CD4-positive, alpha-beta T cell treated with Interleukin-12 subunit alpha and Interleukin-12 subunit beta, for 1 hour (primary cell): ENCODE data around the gene CBY1.
"Not testable (repeated sequence)": the region's sequence is repeated elsewhere in the genome, so short reads cannot be mapped to it uniquely, and the experiment has no call there.

Source experiments
- DNase-seq: peaks from one replicate; pipeline ENCODE4 v3.0.0-alpha.2; 2020

The CBY1 gene

GRCh38 chr22:38656256-38657044 lies at the start of gene CBY1, which contains the start of gene FAM227A:
Gene CBY1 (plus strand): TSS chr22:38656638. CDS start chr22:38668055, 11,417 bp downstream.
Gene FAM227A (minus strand): TSS chr22:38656392. CDS start chr22:38650168, 6,224 bp downstream.
- DNase-seq: peak; percentile 87

DNA sequence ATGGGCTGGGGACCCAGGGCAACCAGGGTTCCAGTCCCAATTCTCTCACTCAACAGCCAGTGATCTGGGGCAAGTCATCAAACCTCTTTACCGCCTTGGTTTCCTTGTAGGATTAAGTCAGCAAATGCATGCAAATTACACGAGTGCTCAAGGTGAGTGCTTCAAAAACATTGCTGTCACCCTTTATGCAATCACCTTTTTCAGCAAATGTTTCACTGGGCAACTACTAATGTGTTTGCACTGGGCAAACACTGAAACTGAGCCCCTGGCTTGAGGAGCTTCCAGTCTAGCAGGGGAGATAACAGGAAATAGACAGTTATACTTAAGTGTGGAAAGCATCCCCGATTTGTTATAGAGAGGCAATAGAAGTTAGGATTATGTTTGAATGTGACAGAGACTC lies 48.8 kb upstream of the CBY1 start:
- DNase-seq: no peak

GRCh38 chr22:38608992-38609750 lies 47.3 kb upstream of the CBY1 start:
- no peak for DNase-seq

DNA sequence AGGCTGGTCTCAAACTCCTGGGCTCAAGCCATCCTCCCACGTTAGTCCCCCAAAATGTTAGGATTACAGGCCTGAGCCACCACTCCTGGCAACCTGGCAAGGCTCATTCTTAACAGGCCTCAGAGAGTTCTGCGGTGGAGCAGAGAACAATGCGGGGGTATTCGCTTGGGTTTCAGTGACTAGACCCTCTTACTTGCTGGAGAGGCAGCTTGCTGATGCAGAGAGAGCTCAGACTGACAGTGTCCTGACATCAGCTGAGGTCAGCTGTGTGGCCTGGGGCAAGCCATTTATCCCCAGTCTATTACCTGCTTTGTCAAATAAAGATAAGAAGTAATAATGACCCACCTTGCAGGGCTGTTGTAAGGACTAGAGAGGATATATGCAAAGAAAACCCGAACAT lies 46.2 kb upstream of the CBY1 start:
- DNase-seq: no peak

GRCh38 chr22:38611559-38611958 lies 44.9 kb upstream of the CBY1 start:
- DNase-seq: no peak

- DNase-seq: no peak
Observed at GRCh38 chr22:38612217-38613006, 44.0 kb upstream of the CBY1 start.

DNA sequence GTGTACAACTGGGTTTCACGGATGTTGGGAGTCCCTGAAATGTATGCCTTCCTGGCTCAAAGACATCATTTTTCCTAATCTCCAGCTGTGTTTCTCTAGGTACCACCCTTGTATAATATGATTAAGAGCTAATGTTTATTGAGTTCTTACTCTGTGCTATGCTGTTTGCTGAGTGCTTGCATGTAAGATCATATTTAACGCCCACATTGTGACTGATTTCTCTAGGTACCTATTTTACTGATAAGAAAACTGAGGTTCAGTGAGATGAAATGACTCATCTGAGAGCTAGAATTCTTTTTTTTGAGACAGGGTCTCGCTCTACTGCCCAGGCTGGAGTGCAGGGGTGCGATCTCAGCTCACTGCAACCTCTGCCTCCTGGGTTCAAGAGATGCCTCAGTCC lies 42.9 kb upstream of the CBY1 start:
- no peak for DNase-seq

DNA sequence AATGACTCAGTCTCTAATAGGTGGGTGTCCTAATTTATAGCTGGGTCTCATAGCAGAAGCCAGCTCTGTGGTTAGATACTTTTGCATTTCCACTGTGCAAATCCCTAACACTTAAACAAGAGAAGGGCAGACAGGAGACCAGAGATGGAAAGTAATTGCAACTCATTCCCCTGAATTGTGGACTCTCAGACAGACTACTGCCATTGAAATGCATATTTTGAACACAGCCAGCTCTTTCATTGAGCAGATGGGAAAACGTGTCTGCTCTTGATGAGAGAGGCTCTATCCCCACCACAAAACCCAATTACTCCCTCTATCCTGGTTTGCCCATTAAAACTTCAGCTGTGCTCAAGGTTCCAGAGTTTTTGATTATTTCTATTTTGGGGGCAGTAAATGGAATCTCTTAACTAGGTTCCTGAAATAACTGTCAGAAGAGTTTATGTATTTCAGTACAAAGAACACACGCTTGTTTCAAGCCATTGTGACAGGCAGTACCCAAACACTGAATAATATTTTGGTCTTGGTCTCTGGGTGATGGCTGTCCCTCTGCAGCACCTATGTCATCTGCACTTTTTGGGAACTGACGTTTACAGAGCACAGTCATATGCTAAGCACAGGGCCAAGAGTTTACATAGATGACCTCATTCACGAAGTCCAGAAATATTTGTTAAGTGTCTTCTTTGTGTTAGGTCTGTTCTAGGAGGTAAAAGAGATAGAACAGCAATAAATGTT lies 41.9 kb upstream of the CBY1 start:
- DNase-seq: no peak

DNA sequence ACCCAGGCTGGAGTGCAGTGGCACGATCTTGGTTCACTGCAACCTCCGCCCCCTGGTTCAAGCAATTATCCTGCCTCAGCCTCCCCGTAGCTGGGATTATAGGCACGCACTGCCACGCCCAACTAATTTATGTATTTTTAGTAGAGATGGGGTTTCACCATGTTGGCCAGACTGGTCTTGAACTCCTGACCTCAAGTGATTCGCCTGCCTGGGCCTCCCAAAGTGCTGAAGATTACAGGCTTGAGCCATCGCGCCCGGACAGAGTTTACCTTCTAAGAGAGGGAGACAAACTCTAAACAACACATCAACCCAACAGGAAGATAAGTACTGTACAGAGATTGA lies 41.4 kb upstream of the CBY1 start:
- DNase-seq: not testable (repeated sequence)

DNA sequence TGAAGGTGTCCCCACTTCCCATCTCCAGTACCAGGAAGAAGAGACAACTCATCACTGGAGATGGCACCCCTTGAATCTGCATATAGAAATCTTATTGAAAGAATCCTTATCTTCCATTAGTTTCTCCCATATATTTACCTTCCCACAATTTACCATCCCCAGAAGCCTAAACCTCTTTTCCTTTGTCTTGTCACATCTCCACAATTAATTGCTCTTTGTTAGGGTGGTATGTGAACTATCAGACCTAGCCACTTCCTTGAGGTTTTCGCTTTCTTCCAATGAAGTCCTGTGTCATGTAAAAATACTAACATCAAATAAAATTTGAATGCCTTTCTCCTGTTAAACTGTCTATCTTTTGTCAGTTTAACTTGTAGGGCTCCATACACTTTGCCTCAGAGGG lies 38.2 kb upstream of the CBY1 start:
- no peak for DNase-seq

DNA sequence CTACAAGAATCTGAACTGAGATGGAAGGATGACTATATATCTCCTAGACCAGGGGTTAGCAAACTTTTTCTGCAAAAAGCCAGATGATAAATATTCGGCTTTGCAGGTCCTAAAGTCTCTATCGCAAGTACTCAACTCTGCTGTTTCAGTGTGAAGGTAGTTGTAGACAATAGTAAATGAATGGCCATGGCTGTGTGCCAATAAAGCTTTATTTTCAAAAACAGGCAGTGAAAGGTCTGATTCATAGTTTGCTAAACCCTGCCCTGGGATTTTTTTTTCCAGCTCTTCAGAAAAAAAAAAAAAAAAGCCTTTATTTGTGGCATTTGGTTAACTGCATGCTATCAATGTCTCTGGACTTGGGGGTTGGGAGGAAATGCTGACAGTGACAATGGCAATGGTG lies 37.8 kb upstream of the CBY1 start:
- no peak for DNase-seq

DNA sequence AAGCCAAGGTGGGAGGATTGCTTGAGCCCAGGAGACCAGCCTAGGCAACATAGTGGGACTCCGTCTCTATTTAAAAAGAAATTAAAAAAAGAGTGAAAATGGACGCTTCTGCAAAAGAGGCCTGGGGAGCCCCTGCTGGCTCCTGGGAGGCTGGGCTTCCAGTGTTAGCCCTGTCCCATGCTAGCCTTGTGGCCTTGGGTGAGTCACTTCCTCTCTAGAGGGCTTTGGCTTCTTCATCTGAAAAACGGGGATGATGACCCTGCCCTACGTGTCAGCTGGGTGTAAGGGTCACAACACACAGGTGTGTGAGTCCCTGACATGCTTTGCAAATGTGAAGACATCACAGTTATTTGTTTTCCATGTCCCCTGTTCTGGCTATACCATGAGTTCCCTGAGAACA lies 33.1 kb upstream of the CBY1 start:
- no peak for DNase-seq

- DNase-seq: no peak
Observed at GRCh38 chr22:38628444-38628843, 28.0 kb upstream of the CBY1 start.

GRCh38 chr22:38629108-38629507 lies 27.3 kb upstream of the CBY1 start:
- DNase-seq: no peak

- peak; percentile 3 for DNase-seq
Observed at GRCh38 chr22:38631724-38632123, 24.7 kb upstream of the CBY1 start.

DNA sequence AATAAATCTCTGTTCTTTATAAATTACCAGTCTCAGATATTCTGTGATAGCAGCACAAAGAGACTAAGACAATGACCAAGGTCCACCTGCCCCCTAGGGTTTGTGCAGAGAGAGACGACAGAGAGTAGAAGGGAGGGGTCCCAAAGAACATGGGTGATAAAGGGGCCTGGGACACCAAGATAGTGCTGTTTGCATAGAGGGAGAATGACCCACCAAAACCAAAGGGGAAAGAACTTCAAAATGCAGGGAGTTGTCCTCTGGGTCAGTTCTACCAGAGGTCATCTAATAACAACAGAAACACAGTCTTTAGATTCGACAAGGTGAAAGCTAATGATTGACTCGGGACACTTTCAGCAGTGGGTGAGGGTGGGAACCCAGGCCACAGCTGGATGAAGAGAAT lies 23.9 kb upstream of the CBY1 start:
- no peak for DNase-seq

- no peak for DNase-seq
Observed at GRCh38 chr22:38638216-38638615, 18.2 kb upstream of the CBY1 start.

DNA sequence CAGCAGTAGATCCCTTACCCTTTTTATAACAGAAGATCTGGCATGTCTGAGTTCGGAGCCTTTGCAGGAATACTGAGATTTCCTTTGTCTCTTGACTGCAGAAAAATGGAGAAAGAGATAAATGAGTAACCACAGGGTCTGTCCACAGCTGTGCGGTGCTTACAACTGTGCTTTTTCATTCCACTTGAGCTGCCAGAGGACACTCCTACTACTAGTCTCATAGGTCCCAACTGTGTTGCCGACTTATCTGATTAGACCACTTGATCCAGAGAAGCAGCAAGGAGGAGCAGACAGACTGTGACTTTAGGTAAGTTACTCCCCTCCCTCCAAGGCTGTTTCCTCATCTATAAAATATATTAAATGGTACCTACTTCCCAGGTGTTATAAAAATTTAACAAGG lies 17.7 kb upstream of the CBY1 start:
- DNase-seq: no peak

DNA sequence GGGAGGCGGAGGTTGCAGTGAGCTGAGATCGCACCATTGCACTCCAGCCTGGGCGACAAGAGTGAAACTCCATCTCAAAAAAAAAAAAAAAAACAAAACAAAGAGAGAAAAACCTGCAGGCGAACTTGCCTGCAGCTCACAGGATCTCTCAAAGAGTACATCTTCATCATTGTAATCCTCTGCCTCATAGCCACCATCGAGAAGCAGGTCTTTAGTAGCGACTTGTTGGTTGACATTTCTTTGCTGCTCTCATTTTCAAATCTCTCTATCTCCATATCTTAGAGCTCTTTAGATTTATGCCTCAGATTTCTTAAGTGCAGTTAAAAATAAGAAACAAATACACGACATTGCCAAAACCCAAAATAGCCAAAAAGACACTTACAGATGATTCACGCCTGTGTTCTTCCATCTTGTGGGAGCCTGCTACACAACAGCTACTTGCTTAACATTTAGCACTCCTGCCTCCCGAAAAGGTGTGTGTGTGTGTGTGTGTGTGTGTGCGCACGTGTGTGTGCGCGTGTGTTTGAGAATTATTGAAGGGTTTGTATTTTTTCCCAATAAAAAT lies 14.9 kb upstream of the CBY1 start:
- DNase-seq: no peak

- DNase-seq: not testable (repeated sequence)
Observed at GRCh38 chr22:38644245-38644644, 12.2 kb upstream of the CBY1 start.

DNA sequence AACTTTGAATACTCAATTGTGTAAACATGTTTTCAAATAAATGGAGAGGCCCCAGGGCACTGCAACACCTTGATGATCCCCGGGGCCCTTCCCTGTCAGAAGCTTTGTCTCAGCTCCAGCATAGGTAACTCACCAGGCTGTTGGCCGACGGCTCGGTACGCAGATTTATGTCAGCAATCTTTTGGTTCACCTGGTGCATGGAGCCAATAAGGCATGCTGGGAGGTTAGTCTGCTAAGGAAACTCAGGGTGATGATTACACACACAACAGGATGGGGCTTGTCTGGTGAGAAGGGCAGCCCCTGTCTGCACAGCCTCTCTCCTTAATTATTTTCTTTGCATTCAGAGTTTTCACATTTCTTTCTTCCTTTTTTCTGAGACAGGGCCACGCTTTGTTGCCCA lies 11.0 kb upstream of the CBY1 start:
- no peak for DNase-seq

DNA sequence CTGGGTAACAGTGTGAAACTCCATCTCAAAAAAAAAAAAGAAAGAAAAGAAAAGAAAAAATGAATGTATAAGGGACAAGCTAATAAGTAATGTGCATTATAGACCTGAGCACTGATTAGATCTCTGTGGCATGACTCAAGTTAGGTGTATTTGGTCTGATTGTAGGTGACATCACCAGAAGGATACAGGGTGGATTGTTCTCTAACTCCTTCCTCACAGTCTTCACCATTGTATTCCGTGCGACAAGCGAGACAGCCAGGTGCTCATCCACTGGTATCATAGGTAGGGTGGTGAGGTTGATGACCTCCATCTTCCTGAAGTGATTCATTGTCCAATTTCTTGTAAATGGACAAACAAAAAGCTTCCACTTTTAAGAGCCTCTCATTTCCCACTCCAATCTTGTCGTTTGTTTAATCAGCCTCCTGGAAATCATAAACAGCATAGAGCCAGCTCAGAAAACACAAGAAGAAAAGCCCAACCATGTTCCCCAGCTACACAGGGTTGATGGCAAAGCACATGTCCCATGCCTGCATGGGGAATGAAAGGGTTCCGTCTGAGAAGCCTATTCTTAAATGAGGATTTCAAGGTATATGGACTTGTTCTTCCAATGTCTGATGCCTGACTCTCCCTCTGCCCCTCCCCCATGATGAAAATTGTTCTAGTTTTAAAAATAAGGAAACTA lies 6.5 kb upstream of the CBY1 start:
- DNase-seq: no peak
